Activated CD4-positive, CD25-positive, alpha-beta regulatory T cell treated with anti-CD3 and anti-CD28 coated beads, Interleukin-2, amount 50 U/mL, for 24 hours (primary cell): ENCODE results near the gene MTHFR.
A peak's percentile ranks its signal among the peaks of the same experiment; 100 is the strongest.

Experiments used
- ATAC-seq, 2 donors: fragments of 150-1000 bp; cut with Tn5 transposase; one replicate each; pipeline ENCODE4 v1.10.0; 2021; ENCODE audit warnings: mild to moderate bottlenecking in 1 of 2, moderate library complexity in 1 of 2

MTHFR gene

GRCh38 chr1:11796036-11796828 is 9.5 kb downstream of the MTHFR start:
- ATAC-seq: no peak

GRCh38 chr1:11795238-11795890 is 10.4 kb downstream of the MTHFR start:
- no peak for ATAC-seq

GRCh38 chr1:11794446-11795237 is 11.1 kb downstream of the MTHFR start:
- no peak for ATAC-seq

- no peak for ATAC-seq
Measured at GRCh38 chr1:11793819-11794218, 11.9 kb downstream of the MTHFR start.

- no peak for ATAC-seq
Measured at GRCh38 chr1:11792106-11792505, 13.7 kb downstream of the MTHFR start.

- no peak for ATAC-seq
Measured at GRCh38 chr1:11790880-11791715, 14.7 kb downstream of the MTHFR start.

- ATAC-seq: no peak
Measured at GRCh38 chr1:11790101-11790879, 15.5 kb downstream of the MTHFR start.

- ATAC-seq: no peak
Measured at GRCh38 chr1:11789126-11790067, 16.4 kb downstream of the MTHFR start.

GRCh38 chr1:11788549-11789053 is 17.2 kb downstream of the MTHFR start:
- ATAC-seq: no peak

- ATAC-seq: no peak
Measured at GRCh38 chr1:11787804-11788436, 17.8 kb downstream of the MTHFR start.

GRCh38 chr1:11787251-11787803 is 18.4 kb downstream of the MTHFR start:
- no peak for ATAC-seq

- no peak for ATAC-seq
Measured at GRCh38 chr1:11786168-11786567, 19.6 kb downstream of the MTHFR start.

- peak in 1 of 2 donors; percentile 59 for ATAC-seq
Measured at GRCh38 chr1:11784993-11785769, 20.6 kb downstream of the MTHFR start.

GRCh38 chr1:11784256-11784992 is 21.3 kb downstream of the MTHFR start:
- ATAC-seq: no peak

GRCh38 chr1:11783556-11783955 is 22.2 kb downstream of the MTHFR start:
- ATAC-seq: no peak

GRCh38 chr1:11782127-11782708 is 23.5 kb downstream of the MTHFR start:
- no peak for ATAC-seq

GRCh38 chr1:11781297-11781696 is 24.5 kb downstream of the MTHFR start:
- ATAC-seq: no peak
